ENCODE data around the gene C20orf144.
A peak's percentile ranks its signal among the peaks of the same experiment; 100 is the strongest.

The C20orf144 gene

GRCh38 chr20:33663161-33664084 is 1.3 kb downstream of the C20orf144 start:
- no peaks in the 10 kb centered on the region for H4K20me1 ChIP-seq (ENCODE audit: insufficient read depth, low read length)
- H3K9ac ChIP-seq (ENCODE audit: low read length): peak overlapping the region; percentile 79
- H2AFZ ChIP-seq (ENCODE audit: low read length): peak overlapping the region; percentile 90
- DNase-seq: peak; percentile 90
- peak overlapping the region; percentile 45; the same call in 1 of the 2 replicates for H3K27ac ChIP-seq (ENCODE audit: low read length)
- peaks cover 26% of the 10 kb centered on the region for H3F3A ChIP-seq (ENCODE audit: insufficient read depth, low read length)
- peaks cover 22% of the 10 kb centered on the region for H3K4me1 ChIP-seq (ENCODE audit: low read length)
- peak overlapping the region; percentile 87 for H3K4me3 ChIP-seq (ENCODE audit: low read length)
- TF ChIP-seq EZH2 (optimal IDR thresholded peaks at IDR 0.05; ENCODE audit: low read depth, low read length) (no peak), CTCF (IDR thresholded peaks at IDR 0.05; ENCODE audit: low read length) (no peak), EZH2phosphoT487 (IDR thresholded peaks at IDR 0.05; ENCODE audit: low read length) (no peak)
- no peaks in the 10 kb centered on the region for H3K9me2 ChIP-seq (replicated peaks; ENCODE audit: insufficient read depth, low read length)
- no peaks in the 10 kb centered on the region for H3K9me3 ChIP-seq (replicated peaks; ENCODE audit: insufficient read depth, low read length)
- H3K27me3 ChIP-seq (replicated peaks; ENCODE audit: insufficient read depth, low read length): no peaks in the 10 kb centered on the region
- H3K4me2 ChIP-seq (ENCODE audit: low read depth, low read length): peak overlapping the region; percentile 99
- H3K36me3 ChIP-seq (replicated peaks; ENCODE audit: insufficient read depth, low read length): no peaks in the 10 kb centered on the region
- H3K79me2 ChIP-seq (ENCODE audit: low read length): peaks cover 5% of the 10 kb centered on the region; the same call in 1 of the 2 replicates

DNA sequence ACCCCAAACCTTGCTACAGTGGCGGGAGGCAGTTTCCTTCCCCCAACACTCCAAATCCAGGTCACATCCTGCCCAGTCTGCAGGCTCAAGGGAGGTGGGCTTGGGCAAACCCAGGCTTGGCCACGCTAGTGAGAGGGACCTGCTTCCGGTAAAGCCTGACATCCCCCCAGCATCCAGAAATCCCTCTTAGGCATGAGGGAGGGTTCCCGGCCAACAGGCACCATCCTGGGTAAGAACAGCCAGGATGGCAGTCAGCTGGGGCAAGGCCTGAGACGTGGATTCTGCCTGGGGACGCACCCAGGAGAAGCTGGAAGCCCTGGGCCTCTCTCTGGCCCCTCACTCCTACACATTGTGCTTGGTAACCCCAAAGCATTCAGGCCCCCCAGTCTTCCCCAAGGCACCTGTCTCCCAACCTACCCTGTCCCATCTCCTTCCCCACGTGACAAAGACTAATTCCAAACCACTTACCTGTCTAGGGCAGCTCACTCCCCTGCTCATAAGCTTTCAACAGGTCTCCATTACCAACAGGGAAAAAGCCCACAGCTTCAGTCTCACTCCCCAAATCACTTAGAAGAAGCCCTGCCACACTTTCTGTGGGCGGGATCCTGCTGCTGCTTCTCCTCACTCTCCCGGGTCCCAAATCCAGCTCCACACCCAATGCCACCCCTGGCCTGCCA is 2.1 kb downstream of the C20orf144 start:
- Histone ChIP-seq H3F3A (ENCODE audit: insufficient read depth, low read length) (peaks cover 26% of the 10 kb centered on the region), H3K79me2 (ENCODE audit: low read length) (peaks cover 6% of the 10 kb centered on the region; the same call in 1 of the 2 replicates), H3K9me2 (replicated peaks; ENCODE audit: insufficient read depth, low read length) (no peaks in the 10 kb centered on the region), H3K9ac (ENCODE audit: low read length) (peak overlapping the region; percentile 79), H3K4me3 (ENCODE audit: low read length) (peak overlapping the region; percentile 87), H3K4me2 (ENCODE audit: low read depth, low read length) (peak overlapping the region; percentile 99), H3K9me3 (replicated peaks; ENCODE audit: insufficient read depth, low read length) (no peaks in the 10 kb centered on the region), H3K27ac (ENCODE audit: low read length) (peak overlapping the region; percentile 45; the same call in 1 of the 2 replicates), H4K20me1 (ENCODE audit: insufficient read depth, low read length) (no peaks in the 10 kb centered on the region), H2AFZ (ENCODE audit: low read length) (peak overlapping the region; percentile 90), H3K4me1 (ENCODE audit: low read length) (peaks cover 24% of the 10 kb centered on the region), H3K36me3 (replicated peaks; ENCODE audit: insufficient read depth, low read length) (no peaks in the 10 kb centered on the region), H3K27me3 (replicated peaks; ENCODE audit: insufficient read depth, low read length) (no peaks in the 10 kb centered on the region)
- TF ChIP-seq EZH2phosphoT487 (IDR thresholded peaks at IDR 0.05; ENCODE audit: low read length): no peak
- TF ChIP-seq EZH2 (optimal IDR thresholded peaks at IDR 0.05; ENCODE audit: low read depth, low read length): no peak
- TF ChIP-seq CTCF (IDR thresholded peaks at IDR 0.05; ENCODE audit: low read length): no peak
- DNase-seq: no peak

DNA sequence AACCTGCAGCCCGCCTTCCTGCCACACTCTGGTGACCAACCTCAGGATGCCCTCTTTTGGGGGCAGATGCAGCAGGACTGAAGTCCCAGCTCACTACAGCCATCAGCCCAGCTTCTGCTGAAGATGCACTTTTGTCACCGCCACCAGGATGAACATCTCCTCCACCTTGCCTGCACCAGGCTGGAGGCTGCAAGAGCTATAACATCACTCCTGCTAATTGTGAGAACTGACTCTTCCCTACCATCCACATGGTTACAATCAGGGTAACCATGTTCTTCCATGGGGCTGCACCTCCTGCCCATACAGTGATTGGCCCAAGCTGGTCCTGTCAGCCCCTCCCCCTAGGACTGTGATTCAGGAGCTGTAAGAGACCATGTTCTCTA is 2.6 kb downstream of the C20orf144 start:
- H3K79me2 ChIP-seq (ENCODE audit: low read length): peaks cover 6% of the 10 kb centered on the region; the same call in 1 of the 2 replicates
- no peak overlapping the region for H2AFZ ChIP-seq (ENCODE audit: low read length)
- no peaks in the 10 kb centered on the region for H3K27me3 ChIP-seq (replicated peaks; ENCODE audit: insufficient read depth, low read length)
- no peaks in the 10 kb centered on the region for H3K36me3 ChIP-seq (replicated peaks; ENCODE audit: insufficient read depth, low read length)
- H3K9me3 ChIP-seq (replicated peaks; ENCODE audit: insufficient read depth, low read length): no peaks in the 10 kb centered on the region
- no peaks in the 10 kb centered on the region for H4K20me1 ChIP-seq (ENCODE audit: insufficient read depth, low read length)
- H3K4me1 ChIP-seq (ENCODE audit: low read length): peaks cover 24% of the 10 kb centered on the region
- TF ChIP-seq EZH2 (optimal IDR thresholded peaks at IDR 0.05; ENCODE audit: low read depth, low read length): no peak
- no peak for TF ChIP-seq EZH2phosphoT487 (IDR thresholded peaks at IDR 0.05; ENCODE audit: low read length)
- TF ChIP-seq CTCF (IDR thresholded peaks at IDR 0.05; ENCODE audit: low read length): no peak
- H3F3A ChIP-seq (ENCODE audit: insufficient read depth, low read length): peaks cover 26% of the 10 kb centered on the region
- no peaks in the 10 kb centered on the region for H3K9me2 ChIP-seq (replicated peaks; ENCODE audit: insufficient read depth, low read length)
- no peak overlapping the region for H3K4me3 ChIP-seq (ENCODE audit: low read length)
- no peak for DNase-seq
- no peak overlapping the region for H3K9ac ChIP-seq (ENCODE audit: low read length)
- H3K4me2 ChIP-seq (ENCODE audit: low read depth, low read length): no peak overlapping the region
- no peak overlapping the region for H3K27ac ChIP-seq (ENCODE audit: low read length)
